GM12878 (cell line): ENCODE measurements around the gene QSOX1. TPM values are rescaled to one million over a fixed set of nuclear protein-coding genes. Genes with fewer than 3 reads are reported as not detected.

Experiments used
- ATAC-seq: fragments of 200-7000 bp; cut with Tn5 transposase; 3 replicates; pipeline ENCODE4 v1.9.1; 2020; ENCODE audit warnings: mild to moderate bottlenecking, moderate library complexity
- BruUV-seq: library from RNA; stranded (reverse); fragments of 400-500 nt; replicated peaks from 2 replicates; lab custom pipeline; 2021; lab: Mats Ljungman, UMichigan
- CTCF ChIA-PET: fragments of 300-600 bp; sonication (Branson Sonifier 250); formaldehyde crosslinking; extraction: SDS; loops from one replicate; lab custom pipeline; 2021; ENCODE audit warnings: inconsistent platforms; lab: Yijun Ruan, JAX
- POLR2A ChIA-PET: fragments of 350-600 bp; formaldehyde crosslinking; extraction: SDS; loops from one replicate; lab custom pipeline; 2021; ENCODE audit warnings: inconsistent platforms; lab: Charles Lee
- RAD21 ChIA-PET: fragments of 300-600 bp; sonication (Branson Sonifier 250); formaldehyde crosslinking; loops from one replicate; lab custom pipeline; 2023; ENCODE audit warnings: antibody characterized with exemption; ENCODE audit not compliant: unreplicated experiment; lab: Charles Lee
- SMC1A ChIA-PET: fragments of 300-600 bp; sonication (Branson Sonifier 250); formaldehyde crosslinking; loops from one replicate; lab custom pipeline; 2023; ENCODE audit not compliant: unreplicated experiment, uncharacterized antibody; lab: Charles Lee
- DNase-seq: peaks from one replicate; pipeline ENCODE4 v3.0.0-alpha.2; 2011; ENCODE audit warnings: low read depth, low spot score
- FAIRE-seq: peaks from 3 replicates; lab custom pipeline; 2011; peaks lifted over from hg19 to GRCh38; lab: Jason Lieb, UNC
- H2AFZ ChIP-seq: 2 replicates; pipeline ENCODE4 v1.6.0; 2011; ENCODE audit warnings: low read depth, low read length, control low read depth; ENCODE audit not compliant: control insufficient read depth
- H3K27ac ChIP-seq: 2 replicates; pipeline ENCODE4 v1.5.1; 2011; ENCODE audit warnings: control low read depth; ENCODE audit not compliant: control insufficient read depth, insufficient read depth
- H3K27me3 ChIP-seq, 2 experiments: replicated peaks in 1 of 2; 2 replicates each; pipeline versions ENCODE4 v1.6.0 to v1.6.1; 2011; ENCODE audit warnings: low read length in 1 of 2; ENCODE audit not compliant: control insufficient read depth in 2 of 2, insufficient read depth in 2 of 2
- H3K36me3 ChIP-seq, 2 experiments: 2 replicates each; pipeline ENCODE4 v1.5.1; 2011; ENCODE audit warnings: low read length in 1 of 2; ENCODE audit not compliant: control insufficient read depth in 2 of 2, insufficient read depth in 2 of 2
- H3K4me1 ChIP-seq: 2 replicates; pipeline ENCODE4 v1.6.1; 2011; ENCODE audit warnings: mild to moderate bottlenecking, low read length, moderate library complexity, mixed read lengths; ENCODE audit not compliant: control insufficient read depth, insufficient read depth
- H3K4me2 ChIP-seq: 2 replicates; pipeline ENCODE4 v1.6.0; 2011; ENCODE audit warnings: control low read depth; ENCODE audit not compliant: control insufficient read depth, insufficient read depth
- H3K4me3 ChIP-seq: fragments of 200-600 bp; sonication (generic); 2 replicates; pipeline ENCODE4 v1.5.1; 2016
- H3K79me2 ChIP-seq: 2 replicates; pipeline ENCODE4 v1.6.0; 2011; ENCODE audit warnings: low read length; ENCODE audit not compliant: control insufficient read depth, insufficient read depth
- H3K9ac ChIP-seq: 2 replicates; pipeline ENCODE4 v1.8.0; 2011; ENCODE audit warnings: low read length, control low read depth, mixed read lengths; ENCODE audit not compliant: control insufficient read depth, insufficient read depth
- H3K9me3 ChIP-seq: replicated peaks from 3 replicates; pipeline ENCODE4 v1.5.1; 2011; ENCODE audit warnings: mild to moderate bottlenecking, low read length; ENCODE audit not compliant: control insufficient read depth, insufficient read depth
- H4K20me1 ChIP-seq: 2 replicates; pipeline ENCODE4 v1.6.0; 2011; ENCODE audit not compliant: control insufficient read depth, insufficient read depth
- ATF2 ChIP-seq: IDR thresholded peaks from 2 replicates; pipeline ENCODE4 v1.6.1; 2012; ENCODE audit warnings: low read length, inconsistent platforms
- CTCF ChIP-seq, 3 experiments: IDR thresholded peaks in 2 of 3; conservative IDR thresholded peaks in 1 of 3; 2 replicates each; pipeline ENCODE4 v1.5.1; 2011; ENCODE audit warnings: low read depth in 3 of 3, low read length in 3 of 3, mild to moderate bottlenecking in 3 of 3, control low read depth in 2 of 3, moderate library complexity in 2 of 3, inconsistent platforms in 1 of 3, mixed read lengths in 1 of 3; ENCODE audit not compliant: control insufficient read depth in 2 of 3, insufficient read depth in 1 of 3; ENCODE audit errors: extremely low read depth in 1 of 3
- RAD21 ChIP-seq: IDR thresholded peaks from 2 replicates; pipeline ENCODE4 v1.6.1; 2011; ENCODE audit warnings: mild to moderate bottlenecking, low read depth, low read length, moderate library complexity; ENCODE audit not compliant: insufficient read depth
- SMC3 ChIP-seq: IDR thresholded peaks from 2 replicates; pipeline ENCODE4 v1.6.1; 2011; ENCODE audit warnings: low read length, improper control_type of control experiment, borderline replicate concordance
- WGBS: methylation state at CpG from one replicate; pipeline ENCODE4 v1.1.6; 2016; ENCODE audit warnings: low lambda C conversion rate; ENCODE audit not compliant: insufficient replicate concordance, insufficient coverage; ENCODE audit errors: missing lambda C conversion rate; 5-methylcytosine and 5-hydroxymethylcytosine counted together
- in situ Hi-C: fragments of 300-500 bp; cut with MboI; formaldehyde crosslinking; loops from 9 replicates; pipeline ENCODE4 v1.14.3; 2018; ENCODE audit warnings: mixed read lengths
- intact Hi-C: fragments of 100-400 bp; cut with micrococcal nuclease; formaldehyde crosslinking; loops from one replicate; pipeline ENCODE4 v1.14.2; 2022; ENCODE audit not compliant: unreplicated experiment
- polyA plus RNA-seq, 11 experiments: library from polyadenylated mRNA; depleted of rRNA in 4 of 11; unstranded in 6 of 11; stranded (reverse) in 5 of 11; fragments of >200 nt; fragmentation: Nextera tagmentation in 4 of 11; fragmentation: Illumina TruSeq in 1 of 11; extraction: Ambion mirVana in 4 of 11; extraction: Trizol in 1 of 11; gene quantifications; 1 replicate in 1 of 11; 2 replicates in 10 of 11; pipeline versions ENCODE4 v1.2.1 to v1.2.3, GENCODE V29; 2011 to 2016; ENCODE audit warnings: inconsistent platforms in 2 of 11, missing spikeins in 2 of 11, low read depth in 1 of 11
- total RNA-seq, 4 experiments: library from RNA; depleted of rRNA in 3 of 4; stranded (reverse); fragments of >200 nt in 3 of 4; fragmentation: Illumina TruSeq in 1 of 4; extraction: Trizol in 1 of 4; gene quantifications; 2 replicates each; pipeline versions ENCODE4 v1.2.1 to v1.2.3, GENCODE V29; 2013 to 2021
- TF ChIP-seq, protein P1 (sequence below): IDR thresholded peaks from 2 replicates; pipeline ENCODE4 v1.6.1; 2011; ENCODE audit warnings: low read depth, mild to moderate bottlenecking, low read length, moderate library complexity, borderline replicate concordance; ENCODE audit errors: extremely low read depth
- TF ChIP-seq, protein P2 (sequence below): fragments of 450-650 bp; IDR thresholded peaks from 2 replicates; pipeline ENCODE4 v1.6.1; 2017; ENCODE audit warnings: mild to moderate bottlenecking

Gene QSOX1
- total and polyA plus RNA-seq, 10 of the 15 experiments (the other 5 are each of a cell fraction or from before 2014, with no cell fraction given) = 1.8 to 31.3 (median 11.2) TPM

DNA sequence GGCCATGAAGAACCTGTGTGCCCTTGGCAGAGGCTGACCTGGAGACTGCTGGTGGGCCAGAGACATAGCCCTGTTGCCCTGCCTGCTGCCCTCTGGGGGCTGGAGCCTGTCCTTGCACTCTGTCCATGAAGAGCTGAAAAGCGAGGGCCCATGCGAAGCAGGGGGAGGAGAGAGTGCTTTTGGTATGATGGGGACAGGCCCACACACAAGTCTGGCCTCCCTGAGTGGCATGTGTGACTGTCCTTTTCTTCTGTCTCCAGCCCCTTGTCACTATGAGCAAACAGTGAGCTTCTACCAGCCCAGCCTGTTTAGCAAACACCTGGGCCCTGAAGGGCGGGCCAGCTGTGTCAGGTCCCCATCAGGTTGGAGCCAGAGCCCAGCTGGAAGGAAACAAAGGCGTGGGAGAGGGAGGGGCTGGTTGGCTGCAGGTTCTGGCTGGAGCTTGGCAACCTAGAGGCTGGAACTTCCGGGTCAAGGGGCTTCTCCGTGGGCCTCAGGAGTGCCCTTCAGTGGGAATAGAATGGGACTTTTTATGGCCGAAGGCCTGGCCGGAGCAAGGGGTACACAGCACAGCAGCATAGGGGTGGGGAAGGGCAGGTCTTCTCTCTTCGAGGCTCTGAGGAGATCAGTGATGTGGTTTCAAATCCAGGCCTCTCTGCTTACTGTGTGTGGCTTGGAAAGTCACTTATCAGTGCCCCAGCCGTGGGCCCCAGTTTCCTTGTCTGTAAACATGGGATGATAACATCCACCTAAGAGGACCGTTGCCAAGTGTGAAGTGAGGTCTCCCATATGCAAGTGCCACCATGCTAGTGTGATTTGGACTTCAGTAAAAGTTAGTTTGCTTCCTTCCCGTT, 14.3 kb downstream of the QSOX1 start:
- H3K4me1 ChIP-seq = no peaks in the 10 kb centered on the region
- CTCF ChIA-PET = interaction anchor here (0.7 to 4.6 kb wide), 15 partner anchors 8 to 463 kb away, joined by 3 to 37 read pairs (median 3); no protein-coding TSS in a partner anchor
- H3K9ac ChIP-seq = no peak overlapping the region
- WGBS = 78% methylated on average over 12 of the region's 12 CpGs
- no peaks in the 10 kb centered on the region for H4K20me1 ChIP-seq
- SMC1A ChIA-PET = interaction anchor here (0.6 to 1.9 kb wide), 10 partner anchors 8 to 302 kb away, joined by 3 to 7 read pairs (median 3); partner anchors contain the start of gene QSOX1
- no peak overlapping the region for H3K27ac ChIP-seq
- peak; percentile 65 for FAIRE-seq
- H3K4me2 ChIP-seq = no peak overlapping the region
- POLR2A ChIA-PET = no interaction called here
- no peaks in the 10 kb centered on the region for H3K79me2 ChIP-seq
- no peak for TF ChIP-seq ATF2
- peak; percentile 51 for TF ChIP-seq RAD21
- peak; percentile 49 for TF ChIP-seq SMC3
- TF ChIP-seq CTCF (IDR thresholded peaks at IDR 0.05 in 2 of 3, conservative IDR thresholded peaks at IDR 0.05 in 1 of 3; ENCODE audit: control insufficient read depth in 2 of 3, extremely low read depth in 1 of 3, insufficient read depth in 1 of 3, low read depth in 3 of 3, low read length in 3 of 3) = peak; percentile 56 to 70 (median 58)
- TF ChIP-seq, protein P1, sequence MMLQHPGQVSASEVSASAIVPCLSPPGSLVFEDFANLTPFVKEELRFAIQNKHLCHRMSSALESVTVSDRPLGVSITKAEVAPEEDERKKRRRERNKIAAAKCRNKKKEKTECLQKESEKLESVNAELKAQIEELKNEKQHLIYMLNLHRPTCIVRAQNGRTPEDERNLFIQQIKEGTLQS = no peak
- TF ChIP-seq, protein P2, sequence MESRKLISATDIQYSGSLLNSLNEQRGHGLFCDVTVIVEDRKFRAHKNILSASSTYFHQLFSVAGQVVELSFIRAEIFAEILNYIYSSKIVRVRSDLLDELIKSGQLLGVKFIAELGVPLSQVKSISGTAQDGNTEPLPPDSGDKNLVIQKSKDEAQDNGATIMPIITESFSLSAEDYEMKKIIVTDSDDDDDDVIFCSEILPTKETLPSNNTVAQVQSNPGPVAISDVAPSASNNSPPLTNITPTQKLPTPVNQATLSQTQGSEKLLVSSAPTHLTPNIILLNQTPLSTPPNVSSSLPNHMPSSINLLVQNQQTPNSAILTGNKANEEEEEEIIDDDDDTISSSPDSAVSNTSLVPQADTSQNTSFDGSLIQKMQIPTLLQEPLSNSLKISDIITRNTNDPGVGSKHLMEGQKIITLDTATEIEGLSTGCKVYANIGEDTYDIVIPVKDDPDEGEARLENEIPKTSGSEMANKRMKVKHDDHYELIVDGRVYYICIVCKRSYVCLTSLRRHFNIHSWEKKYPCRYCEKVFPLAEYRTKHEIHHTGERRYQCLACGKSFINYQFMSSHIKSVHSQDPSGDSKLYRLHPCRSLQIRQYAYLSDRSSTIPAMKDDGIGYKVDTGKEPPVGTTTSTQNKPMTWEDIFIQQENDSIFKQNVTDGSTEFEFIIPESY = no peak
- TF ChIP-seq, all 136 proteins: peak for 3
- no peaks in the 10 kb centered on the region for H3K9me3 ChIP-seq
- in situ Hi-C loops (no loop called here), intact Hi-C loops (loop anchor here (1.0 kb wide), 1 partner anchor 302 kb away; no protein-coding TSS in a partner anchor)
- peaks cover 0 to 8% of the 10 kb centered on the region in 2 experiments; a peak in 2 of 4 replicates for H3K36me3 ChIP-seq
- no peak overlapping the region for H3K4me3 ChIP-seq
- DNase-seq (no peak), ATAC-seq (peak; percentile 96)
- RAD21 ChIA-PET = interaction anchor here (0.7 to 1.5 kb wide), 5 partner anchors 11 to 463 kb away, joined by 3 to 5 read pairs (median 3); partner anchors contain the start of gene TOR1AIP1
- no TSS peak for BruUV-seq
- no peaks in the 10 kb centered on the region for H3K27me3 ChIP-seq
- H2AFZ ChIP-seq = no peak overlapping the region
